Panc1 (cell line): ENCODE results near the gene DPM2. TPM values are rescaled to one million over a fixed set of nuclear protein-coding genes. Genes with fewer than 3 reads are reported as not detected.
A peak's percentile ranks its signal among the peaks of the same experiment; 100 is the strongest.

ENCODE experiments used
- ATAC-seq: fragments of 200-7000 bp; cut with Tn5 transposase; 2 replicates; pipeline ENCODE4 v1.9.1; 2020; ENCODE audit warnings: mild to moderate bottlenecking, moderate library complexity
- BruUV-seq: library from RNA; stranded (reverse); fragments of 400-500 nt; replicated peaks from 2 replicates; lab custom pipeline; 2021; lab: Mats Ljungman, UMichigan
- CTCF ChIA-PET: fragments of 300-600 bp; sonication (Branson Sonifier 250); formaldehyde crosslinking; loops from one replicate; lab custom pipeline; 2022; ENCODE audit warnings: antibody characterized with exemption; lab: Charles Lee
- POLR2A ChIA-PET: fragments of 300-600 bp; sonication (Branson Sonifier 250); formaldehyde crosslinking; loops from one replicate; lab custom pipeline; 2022; ENCODE audit warnings: antibody characterized with exemption; lab: Charles Lee
- DNase-seq: peaks from one replicate; pipeline ENCODE4 v3.0.0-alpha.2; 2010; ENCODE audit warnings: low read depth, low spot score
- H3K27ac ChIP-seq: 2 replicates; pipeline ENCODE4 v1.5.1; 2011; ENCODE audit warnings: mild to moderate bottlenecking, low read length, inconsistent platforms
- H3K27me3 ChIP-seq: fragments of 200-500 bp; sonication (Bioruptor generic); 2 replicates; pipeline ENCODE4 v1.6.0; 2014; ENCODE audit warnings: low read length, inconsistent platforms; ENCODE audit not compliant: control insufficient read depth, insufficient read depth
- H3K36me3 ChIP-seq: fragments of 200-500 bp; sonication (Bioruptor generic); 2 replicates; pipeline ENCODE4 v1.5.1; 2014; ENCODE audit warnings: inconsistent platforms, mild to moderate bottlenecking, low read length, moderate library complexity; ENCODE audit not compliant: control insufficient read depth, insufficient read depth
- H3K4me1 ChIP-seq: 2 replicates; pipeline ENCODE4 v1.5.1; 2011; ENCODE audit warnings: inconsistent platforms, mild to moderate bottlenecking, low read length, moderate library complexity; ENCODE audit not compliant: control insufficient read depth, insufficient read depth
- H3K4me3 ChIP-seq, 2 experiments: 2 replicates each; pipeline ENCODE4 v1.5.1; 2011 to 2012; ENCODE audit warnings: low read depth in 2 of 2, low read length in 2 of 2, mild to moderate bottlenecking in 2 of 2, inconsistent platforms in 1 of 2, moderate library complexity in 1 of 2
- H3K9me3 ChIP-seq: fragments of 200-500 bp; sonication (Bioruptor generic); 2 replicates; pipeline ENCODE4 v1.5.1; 2014; ENCODE audit warnings: low read depth, mild to moderate bottlenecking, inconsistent platforms, low read length, moderate library complexity; ENCODE audit not compliant: control insufficient read depth, insufficient read depth
- CTCF ChIP-seq: fragments of 450-650 bp; IDR thresholded peaks from 2 replicates; pipeline ENCODE4 v1.5.1; 2017; ENCODE audit warnings: mild to moderate bottlenecking
- POLR2AphosphoS5 ChIP-seq: IDR thresholded peaks from 2 replicates; pipeline ENCODE4 v1.6.1; 2012; ENCODE audit warnings: mild to moderate bottlenecking, low read depth, low read length, moderate library complexity
- REST ChIP-seq, 2 experiments: IDR thresholded peaks; 2 replicates each; pipeline ENCODE4 v1.6.1; 2011 to 2012; ENCODE audit warnings: low read depth in 2 of 2, control low read depth in 1 of 2, low read length in 1 of 2, mild to moderate bottlenecking in 1 of 2, moderate library complexity in 1 of 2; ENCODE audit not compliant: insufficient read depth in 1 of 2
- SIN3A ChIP-seq: IDR thresholded peaks from 2 replicates; pipeline ENCODE4 v1.6.1; 2012; ENCODE audit warnings: low read depth, mild to moderate bottlenecking, low read length, moderate library complexity, borderline replicate concordance; ENCODE audit not compliant: insufficient read depth
- TCF7L2 ChIP-seq: IDR thresholded peaks from 2 replicates; pipeline ENCODE4 v1.6.1; 2011; ENCODE audit warnings: mild to moderate bottlenecking, low read depth, low read length, inconsistent platforms
- in situ Hi-C: cut with HindIII; loops from 2 replicates; pipeline ENCODE4 v1.10.0; 2016; ENCODE audit warnings: low sequenced_read_pairs, low pct_unique_long_range_greater_than_20kb
- intact Hi-C: fragments of 100-400 bp; cut with micrococcal nuclease; formaldehyde crosslinking; loops from one replicate; pipeline ENCODE4 v1.10.0; 2022; ENCODE audit not compliant: unreplicated experiment
- total RNA-seq: library from RNA; stranded (reverse); gene quantifications from one replicate; pipeline ENCODE4 v1.2.1, GENCODE V29; 2021; ENCODE audit not compliant: unreplicated experiment

DPM2 gene
- total RNA-seq, 1 experiment from 2014 or later = 58.7 TPM

GRCh38 chr9:127949827-127950512 lies 12.3 kb upstream of the DPM2 start (continued):
- no peak for TF ChIP-seq SIN3A

- Histone ChIP-seq H3K27ac (peak overlapping the region; percentile 69), H3K9me3 (no peaks in the 10 kb centered on the region), H3K4me3 (no peak overlapping the region), H3K36me3 (peaks cover 3% of the 10 kb centered on the region; the same call in 1 of the 2 replicates), H3K27me3 (no peaks in the 10 kb centered on the region), H3K4me1 (peaks cover 83% of the 10 kb centered on the region)
- TF ChIP-seq SIN3A (no peak), REST (IDR thresholded peaks at IDR 0.05; ENCODE audit: insufficient read depth in 1 of 2, low read depth in 2 of 2, low read length in 1 of 2) (no peak), TCF7L2 (no peak)
- DNase-seq (no peak), ATAC-seq (no peak)
- intact Hi-C loops (no loop called here), in situ Hi-C loops (loop anchor here (25.0 kb wide), 1 partner anchor 139 kb away; no protein-coding TSS in a partner anchor)
- POLR2A ChIA-PET = no interaction called here
- no TSS peak for BruUV-seq
- CTCF ChIA-PET = interaction anchor here (0.7 kb wide), 1 partner anchor 58 kb away, joined by 5 read pairs; no protein-coding TSS in a partner anchor
These were observed 10.4 kb upstream of the DPM2 start for GRCh38 chr9:127947841-127948710.

GRCh38 chr9:127946728-127947127 lies 9.1 kb upstream of the DPM2 start:
- H3K36me3 ChIP-seq = peaks cover 5% of the 10 kb centered on the region; the same call in 1 of the 2 replicates
- in situ Hi-C loops = loop anchor here (25.0 kb wide), 1 partner anchor 141 kb away; no protein-coding TSS in a partner anchor
- BruUV-seq = no TSS peak
- intact Hi-C loops = no loop called here
- ChIA-PET CTCF (no interaction called here), POLR2A (no interaction called here)
- H3K4me1 ChIP-seq = peaks cover 83% of the 10 kb centered on the region
- DNase-seq (no peak), ATAC-seq (no peak)
- TF ChIP-seq SIN3A (no peak), POLR2AphosphoS5 (no peak), CTCF (no peak), REST (IDR thresholded peaks at IDR 0.05; ENCODE audit: insufficient read depth in 1 of 2, low read depth in 2 of 2, low read length in 1 of 2) (no peak), TCF7L2 (no peak)
- H3K27ac ChIP-seq = peak overlapping the region; percentile 77
- no peaks in the 10 kb centered on the region for H3K27me3 ChIP-seq
- no peaks in the 10 kb centered on the region for H3K9me3 ChIP-seq
- H3K4me3 ChIP-seq = no peak overlapping the region
